K562 (cell line): ENCODE measurements around the gene ARV1. TPM values are rescaled to one million over a fixed set of nuclear protein-coding genes. Genes with fewer than 3 reads are reported as not detected.

ENCODE experiments used
- CBFB ChIP-seq: sonication (generic); formaldehyde crosslinking; IDR thresholded peaks from 2 replicates; pipeline ENCODE4 v1.4.0; 2020; ENCODE audit warnings: mild to moderate bottlenecking, missing genetic modification reagents
- EZH2 ChIP-seq: IDR thresholded peaks from 2 replicates; pipeline ENCODE4 v1.6.1; 2012; ENCODE audit warnings: low read depth, mild to moderate bottlenecking, inconsistent platforms, low read length, borderline replicate concordance
- HDAC2 ChIP-seq: fragments of 450-650 bp; IDR thresholded peaks from 2 replicates; pipeline ENCODE4 v1.6.1; 2016; ENCODE audit warnings: mild to moderate bottlenecking
- ILF3 ChIP-seq: fragments of 450-650 bp; IDR thresholded peaks from 2 replicates; pipeline ENCODE4 v1.6.1; 2018; ENCODE audit warnings: antibody characterized with exemption, mild to moderate bottlenecking, moderate library complexity, borderline replicate concordance
- KAT2B ChIP-seq: IDR thresholded peaks from one replicate; pipeline ENCODE4 v1.6.1; 2012; ENCODE audit warnings: low read depth, mild to moderate bottlenecking, control low read depth, inconsistent platforms, low read length, moderate library complexity
- KAT7 ChIP-seq: sonication (generic); formaldehyde crosslinking; IDR thresholded peaks from 2 replicates; pipeline ENCODE4 v1.8.0; 2022; ENCODE audit warnings: missing genetic modification reagents, mild to moderate bottlenecking, borderline replicate concordance
- MYNN ChIP-seq, 2 experiments: sonication (generic); formaldehyde crosslinking in 1 of 2; IDR thresholded peaks; 2 replicates each; pipeline versions ENCODE4 v1.5.0 to v1.6.1; 2016 to 2020; ENCODE audit warnings: antibody characterized with exemption in 1 of 2, missing genetic modification reagents in 1 of 2
- NCOR1 ChIP-seq: fragments of 450-650 bp; IDR thresholded peaks from 2 replicates; pipeline ENCODE4 v1.6.1; 2016; ENCODE audit warnings: mild to moderate bottlenecking, moderate library complexity
- NFIX ChIP-seq: fragments of 250-450 bp; sonication (Bioruptor Pico); IDR thresholded peaks from 2 replicates; pipeline ENCODE4 v1.4.0; 2020; ENCODE audit warnings: low read depth, mild to moderate bottlenecking, moderate library complexity
- NR3C1 ChIP-seq: sonication (generic); formaldehyde crosslinking; IDR thresholded peaks from 2 replicates; pipeline ENCODE4 v1.8.1; 2022; ENCODE audit warnings: missing genetic modification reagents
- RAD21 ChIP-seq, 2 experiments: fragments of 250-450 bp in 1 of 2; fragments of 450-650 bp in 1 of 2; sonication (Bioruptor Pico) in 1 of 2; formaldehyde crosslinking in 1 of 2; IDR thresholded peaks in 1 of 2; conservative IDR thresholded peaks in 1 of 2; 2 replicates each; pipeline versions ENCODE4 v1.4.0 to v1.8.0; 2020 to 2022; ENCODE audit warnings: mild to moderate bottlenecking in 2 of 2, moderate library complexity in 1 of 2
- RNF2 ChIP-seq: sonication (generic); IDR thresholded peaks from 2 replicates; pipeline ENCODE4 v1.6.1; 2016
- SIX5 ChIP-seq, 2 experiments: IDR thresholded peaks; 2 replicates each; pipeline ENCODE4 v1.6.1; 2011; ENCODE audit warnings: low read length in 2 of 2, borderline replicate concordance in 1 of 2, low read depth in 1 of 2, mild to moderate bottlenecking in 1 of 2, moderate library complexity in 1 of 2; ENCODE audit not compliant: insufficient read depth in 1 of 2
- SMAD4 ChIP-seq: fragments of 250-450 bp; sonication (Bioruptor Pico); conservative IDR thresholded peaks from 2 replicates; pipeline ENCODE4 v1.8.0; 2021; ENCODE audit warnings: inconsistent platforms, mild to moderate bottlenecking, moderate library complexity
- SNIP1 ChIP-seq: fragments of 450-650 bp; IDR thresholded peaks from 2 replicates; pipeline ENCODE4 v1.7.1; 2017; ENCODE audit warnings: low read depth, mild to moderate bottlenecking
- ZNF174 ChIP-seq: fragments of 250-450 bp; sonication (Bioruptor Pico); IDR thresholded peaks from 2 replicates; pipeline ENCODE4 v1.4.0; 2020; ENCODE audit warnings: mild to moderate bottlenecking
- ZNF263 ChIP-seq: sonication (generic); formaldehyde crosslinking; IDR thresholded peaks from 2 replicates; pipeline ENCODE4 v1.8.0; 2022; ENCODE audit warnings: mild to moderate bottlenecking, missing genetic modification reagents, borderline replicate concordance
- ZNF431 ChIP-seq: sonication (generic); formaldehyde crosslinking; IDR thresholded peaks from 2 replicates; pipeline ENCODE4 v1.8.0; 2022; ENCODE audit warnings: mild to moderate bottlenecking, missing genetic modification reagents
- ZNF699 ChIP-seq: fragments of 250-450 bp; sonication (Bioruptor Pico); IDR thresholded peaks from 2 replicates; pipeline ENCODE4 v1.8.0; 2021; ENCODE audit warnings: mild to moderate bottlenecking, moderate library complexity; ENCODE audit not compliant: insufficient replicate concordance
- polyA plus RNA-seq, 8 experiments: library from polyadenylated mRNA; depleted of rRNA in 4 of 8; stranded (reverse) in 5 of 8; unstranded in 3 of 8; fragments of >200 nt; fragmentation: Nextera tagmentation in 2 of 8; fragmentation: Illumina TruSeq in 1 of 8; extraction: Ambion mirVana in 2 of 8; extraction: Trizol in 1 of 8; gene quantifications; 2 replicates each; pipeline versions ENCODE4 v1.2.1 to v1.2.3, GENCODE V29; 2011 to 2014; ENCODE audit warnings: inconsistent platforms in 1 of 8, missing spikeins in 1 of 8
- total RNA-seq, 7 experiments: library from RNA; depleted of rRNA in 6 of 7; stranded (reverse); fragments of >200 nt in 6 of 7; fragmentation: Illumina TruSeq in 2 of 7; extraction: Trizol in 2 of 7; gene quantifications; 2 replicates each; pipeline versions ENCODE4 v1.2.1 to v1.2.3, GENCODE V29; 2011 to 2021; ENCODE audit warnings: low replicate concordance in 1 of 7
- TF ChIP-seq, protein P1 (sequence below), 2 experiments: fragments of 450-650 bp; conservative IDR thresholded peaks; 2 replicates each; pipeline ENCODE4 v1.6.1; 2017; ENCODE audit warnings: mild to moderate bottlenecking in 2 of 2, moderate library complexity in 2 of 2
- TF ChIP-seq, protein P2 (sequence below), 2 experiments: IDR thresholded peaks in 1 of 2; conservative IDR thresholded peaks in 1 of 2; 2 replicates each; pipeline ENCODE4 v1.6.1; 2016; ENCODE audit warnings: low read depth in 2 of 2, mild to moderate bottlenecking in 1 of 2, missing compliant biosample characterization in 1 of 2, missing genetic modification characterization in 1 of 2, moderate library complexity in 1 of 2
- TF ChIP-seq, protein P3 (sequence below): sonication (generic); formaldehyde crosslinking; IDR thresholded peaks from 2 replicates; pipeline ENCODE4 v1.8.0; 2022; ENCODE audit warnings: mild to moderate bottlenecking, missing genetic modification reagents

The ARV1 gene
- total and polyA plus RNA-seq, 9 of the 15 experiments (the other 6 are each of a cell fraction or from before 2014, with no cell fraction given) = 54.8 to 139 (median 74.0) TPM

DNA sequence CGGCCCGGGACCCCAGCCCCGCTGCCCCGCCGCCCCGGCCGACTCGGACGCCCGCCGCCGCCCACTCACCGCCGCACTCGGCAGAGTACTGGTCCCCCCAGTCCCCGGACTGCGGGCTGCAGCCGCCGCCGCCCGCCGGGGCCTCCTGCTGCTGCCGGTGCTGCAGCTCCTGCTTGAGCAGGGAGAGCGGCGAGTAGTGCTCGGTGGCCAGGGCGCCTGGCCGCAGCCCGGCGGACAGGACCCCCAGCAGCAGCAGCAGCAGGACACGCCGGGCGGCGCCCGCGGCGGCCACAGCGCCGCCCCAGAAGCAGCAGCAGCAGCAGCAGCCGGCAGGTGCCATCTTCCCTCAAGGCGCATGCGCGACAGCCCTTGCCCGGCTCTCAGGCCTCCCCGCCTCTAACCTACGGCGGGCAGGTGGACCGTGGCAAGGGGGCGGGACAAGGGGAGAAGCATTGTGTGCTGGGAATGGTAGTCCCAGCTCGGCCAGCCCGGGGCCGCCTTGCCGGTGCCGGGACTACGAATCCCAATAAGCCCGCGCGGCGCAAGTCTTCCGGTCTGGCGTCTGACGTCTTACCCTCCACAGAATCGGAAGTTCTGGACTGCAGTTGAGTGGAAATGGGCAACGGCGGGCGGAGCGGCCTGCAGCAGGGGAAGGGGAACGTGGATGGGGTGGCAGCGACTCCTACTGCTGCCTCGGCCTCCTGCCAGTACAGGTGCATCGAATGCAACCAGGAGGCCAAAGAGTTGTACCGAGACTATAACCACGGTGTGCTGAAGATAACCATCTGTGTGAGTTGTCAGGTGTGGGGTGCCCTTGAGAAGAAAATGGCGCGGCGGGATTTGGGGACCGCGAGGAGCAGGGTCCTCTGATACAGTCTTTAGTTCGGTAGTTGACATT is at the start of gene ARV1, which contains the start of gene TTC13 (continued):
- TF ChIP-seq NR3C1 (CRISPR knock-in tag) = no peak
- TF ChIP-seq, protein P1, sequence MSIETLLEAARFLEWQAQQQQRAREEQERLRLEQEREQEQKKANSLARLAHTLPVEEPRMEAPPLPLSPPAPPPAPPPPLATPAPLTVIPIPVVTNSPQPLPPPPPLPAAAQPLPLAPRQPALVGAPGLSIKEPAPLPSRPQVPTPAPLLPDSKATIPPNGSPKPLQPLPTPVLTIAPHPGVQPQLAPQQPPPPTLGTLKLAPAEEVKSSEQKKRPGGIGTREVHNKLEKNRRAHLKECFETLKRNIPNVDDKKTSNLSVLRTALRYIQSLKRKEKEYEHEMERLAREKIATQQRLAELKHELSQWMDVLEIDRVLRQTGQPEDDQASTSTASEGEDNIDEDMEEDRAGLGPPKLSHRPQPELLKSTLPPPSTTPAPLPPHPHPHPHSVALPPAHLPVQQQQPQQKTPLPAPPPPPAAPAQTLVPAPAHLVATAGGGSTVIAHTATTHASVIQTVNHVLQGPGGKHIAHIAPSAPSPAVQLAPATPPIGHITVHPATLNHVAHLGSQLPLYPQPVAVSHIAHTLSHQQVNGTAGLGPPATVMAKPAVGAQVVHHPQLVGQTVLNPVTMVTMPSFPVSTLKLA (conservative IDR thresholded peaks at IDR 0.05) = peak; percentile 88 to 95; a peak in 3 of 4 replicates
- TF ChIP-seq ZNF699 (CRISPR knock-in tag) = no peak
- peak; percentile 87; the same call in 1 of the 2 replicates for TF ChIP-seq KAT7 (CRISPR knock-in tag)
- peak; percentile 93 to 95 for TF ChIP-seq SIX5 (IDR thresholded peaks at IDR 0.05; ENCODE audit: borderline replicate concordance in 1 of 2, insufficient read depth in 1 of 2, low read depth in 1 of 2, low read length in 2 of 2)
- TF ChIP-seq ZNF174 (CRISPR knock-in tag) = no peak
- TF ChIP-seq NCOR1 = no peak
- no peak for TF ChIP-seq SMAD4 (CRISPR knock-in tag)
- TF ChIP-seq, protein P2, sequence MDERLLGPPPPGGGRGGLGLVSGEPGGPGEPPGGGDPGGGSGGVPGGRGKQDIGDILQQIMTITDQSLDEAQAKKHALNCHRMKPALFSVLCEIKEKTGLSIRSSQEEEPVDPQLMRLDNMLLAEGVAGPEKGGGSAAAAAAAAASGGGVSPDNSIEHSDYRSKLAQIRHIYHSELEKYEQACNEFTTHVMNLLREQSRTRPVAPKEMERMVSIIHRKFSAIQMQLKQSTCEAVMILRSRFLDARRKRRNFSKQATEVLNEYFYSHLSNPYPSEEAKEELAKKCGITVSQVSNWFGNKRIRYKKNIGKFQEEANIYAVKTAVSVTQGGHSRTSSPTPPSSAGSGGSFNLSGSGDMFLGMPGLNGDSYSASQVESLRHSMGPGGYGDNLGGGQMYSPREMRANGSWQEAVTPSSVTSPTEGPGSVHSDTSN (CRISPR knock-in tag; IDR thresholded peaks at IDR 0.05; ENCODE audit: low read depth) = no peak
- TF ChIP-seq, protein P2 (tag; conservative IDR thresholded peaks at IDR 0.05; ENCODE audit: low read depth) = 0 out of 2 replicates have a peak, but pooled peaks have one; percentile 25
- TF ChIP-seq RNF2 = peak; percentile 50; the same call in 1 of the 2 replicates
- TF ChIP-seq ILF3 = 0 out of 2 replicates have a peak, but pooled peaks have one; percentile 26
- peak; percentile 21 to 41; a peak in 3 of 4 replicates for TF ChIP-seq RAD21 (CRISPR knock-in tag; conservative IDR thresholded peaks at IDR 0.05 in 1 of 2, IDR thresholded peaks at IDR 0.05 in 1 of 2)
- TF ChIP-seq KAT2B = no peak
- TF ChIP-seq NFIX (CRISPR knock-in tag) = no peak
- peak; percentile 65; the same call in 1 of the 2 replicates for TF ChIP-seq ZNF263
- peak; percentile 90 for TF ChIP-seq MYNN (IDR thresholded peaks at IDR 0.05)
- no peak for TF ChIP-seq MYNN (CRISPR knock-in tag; IDR thresholded peaks at IDR 0.05)
- no peak for TF ChIP-seq SNIP1
- peak; percentile 66; the same call in 1 of the 2 replicates for TF ChIP-seq CBFB
- TF ChIP-seq HDAC2 = peak; percentile 94
- TF ChIP-seq, protein P3, sequence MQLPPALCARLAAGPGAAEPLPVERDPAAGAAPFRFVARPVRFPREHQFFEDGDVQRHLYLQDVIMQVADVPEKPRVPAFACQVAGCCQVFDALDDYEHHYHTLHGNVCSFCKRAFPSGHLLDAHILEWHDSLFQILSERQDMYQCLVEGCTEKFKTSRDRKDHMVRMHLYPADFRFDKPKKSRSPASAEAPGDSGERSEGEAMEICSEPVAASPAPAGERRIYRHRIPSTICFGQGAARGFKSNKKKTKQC = peak; percentile 62; the same call in 1 of the 2 replicates
- TF ChIP-seq ZNF431 = 0 out of 2 replicates have a peak, but pooled peaks have one; percentile 31
- TF ChIP-seq EZH2 = no peak
